Panc1 (cell line): Measurements from ENCODE around the gene PEX12. TPM values are rescaled to one million over a fixed set of nuclear protein-coding genes. Genes with fewer than 3 reads are reported as not detected.

Experiments
- ATAC-seq: fragments of 200-7000 bp; cut with Tn5 transposase; 2 replicates; pipeline ENCODE4 v1.9.1; 2020; ENCODE audit warnings: mild to moderate bottlenecking, moderate library complexity
- BruUV-seq: library from RNA; stranded (reverse); fragments of 400-500 nt; replicated peaks from 2 replicates; lab custom pipeline; 2021; lab: Mats Ljungman, UMichigan
- CTCF ChIA-PET: fragments of 300-600 bp; sonication (Branson Sonifier 250); formaldehyde crosslinking; loops from one replicate; lab custom pipeline; 2022; ENCODE audit warnings: antibody characterized with exemption; lab: Charles Lee
- POLR2A ChIA-PET: fragments of 300-600 bp; sonication (Branson Sonifier 250); formaldehyde crosslinking; loops from one replicate; lab custom pipeline; 2022; ENCODE audit warnings: antibody characterized with exemption; lab: Charles Lee
- DNase-seq: peaks from one replicate; pipeline ENCODE4 v3.0.0-alpha.2; 2010; ENCODE audit warnings: low read depth, low spot score
- H3K27ac ChIP-seq: 2 replicates; pipeline ENCODE4 v1.5.1; 2011; ENCODE audit warnings: mild to moderate bottlenecking, low read length, inconsistent platforms
- H3K27me3 ChIP-seq: fragments of 200-500 bp; sonication (Bioruptor generic); 2 replicates; pipeline ENCODE4 v1.6.0; 2014; ENCODE audit warnings: low read length, inconsistent platforms; ENCODE audit not compliant: control insufficient read depth, insufficient read depth
- H3K36me3 ChIP-seq: fragments of 200-500 bp; sonication (Bioruptor generic); 2 replicates; pipeline ENCODE4 v1.5.1; 2014; ENCODE audit warnings: inconsistent platforms, mild to moderate bottlenecking, low read length, moderate library complexity; ENCODE audit not compliant: control insufficient read depth, insufficient read depth
- H3K4me1 ChIP-seq: 2 replicates; pipeline ENCODE4 v1.5.1; 2011; ENCODE audit warnings: inconsistent platforms, mild to moderate bottlenecking, low read length, moderate library complexity; ENCODE audit not compliant: control insufficient read depth, insufficient read depth
- H3K4me3 ChIP-seq, 2 experiments: 2 replicates each; pipeline ENCODE4 v1.5.1; 2011 to 2012; ENCODE audit warnings: low read depth in 2 of 2, low read length in 2 of 2, mild to moderate bottlenecking in 2 of 2, inconsistent platforms in 1 of 2, moderate library complexity in 1 of 2
- H3K9me3 ChIP-seq: fragments of 200-500 bp; sonication (Bioruptor generic); 2 replicates; pipeline ENCODE4 v1.5.1; 2014; ENCODE audit warnings: low read depth, mild to moderate bottlenecking, inconsistent platforms, low read length, moderate library complexity; ENCODE audit not compliant: control insufficient read depth, insufficient read depth
- POLR2AphosphoS5 ChIP-seq: IDR thresholded peaks from 2 replicates; pipeline ENCODE4 v1.6.1; 2012; ENCODE audit warnings: mild to moderate bottlenecking, low read depth, low read length, moderate library complexity
- SIN3A ChIP-seq: IDR thresholded peaks from 2 replicates; pipeline ENCODE4 v1.6.1; 2012; ENCODE audit warnings: low read depth, mild to moderate bottlenecking, low read length, moderate library complexity, borderline replicate concordance; ENCODE audit not compliant: insufficient read depth
- TCF7L2 ChIP-seq: IDR thresholded peaks from 2 replicates; pipeline ENCODE4 v1.6.1; 2011; ENCODE audit warnings: mild to moderate bottlenecking, low read depth, low read length, inconsistent platforms
- in situ Hi-C: cut with HindIII; loops from 2 replicates; pipeline ENCODE4 v1.10.0; 2016; ENCODE audit warnings: low sequenced_read_pairs, low pct_unique_long_range_greater_than_20kb
- intact Hi-C: fragments of 100-400 bp; cut with micrococcal nuclease; formaldehyde crosslinking; loops from one replicate; pipeline ENCODE4 v1.10.0; 2022; ENCODE audit not compliant: unreplicated experiment
- total RNA-seq: library from RNA; stranded (reverse); gene quantifications from one replicate; pipeline ENCODE4 v1.2.1, GENCODE V29; 2021; ENCODE audit not compliant: unreplicated experiment
- TF ChIP-seq, protein P1 (sequence below): fragments of 450-650 bp; IDR thresholded peaks from 2 replicates; pipeline ENCODE4 v1.5.1; 2017; ENCODE audit warnings: mild to moderate bottlenecking
- TF ChIP-seq, protein P2 (sequence below), 2 experiments: IDR thresholded peaks; 2 replicates each; pipeline ENCODE4 v1.6.1; 2011 to 2012; ENCODE audit warnings: low read depth in 2 of 2, control low read depth in 1 of 2, low read length in 1 of 2, mild to moderate bottlenecking in 1 of 2, moderate library complexity in 1 of 2; ENCODE audit not compliant: insufficient read depth in 1 of 2

The PEX12 gene
- total RNA-seq, 1 experiment from 2014 or later, result 6.6 TPM

DNA sequence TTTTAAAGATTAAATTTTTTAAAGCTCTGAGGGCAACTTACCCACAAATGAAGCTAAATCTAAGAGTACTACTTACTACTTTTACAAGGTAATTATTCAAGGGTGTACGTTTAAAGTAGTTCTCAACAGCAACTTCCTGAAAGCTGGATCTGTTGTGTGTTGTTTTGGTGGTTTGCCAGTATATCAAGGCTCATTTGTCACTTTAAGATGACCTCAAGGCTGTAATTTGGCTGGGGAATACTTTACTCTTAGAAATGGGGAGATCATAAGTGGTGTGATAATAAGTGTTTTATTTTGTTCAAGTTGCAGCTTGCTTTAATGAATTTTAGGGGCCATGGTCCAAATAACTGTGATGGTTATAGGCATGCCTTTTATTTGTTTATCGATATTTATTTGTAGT is 39.1 kb upstream of the PEX12 start:
- DNase-seq, result no peak
- in situ Hi-C loops (no loop called here), intact Hi-C loops (loop anchor here (10.0 kb wide), 1 partner anchor 47 kb away; no protein-coding TSS in a partner anchor)
- H3K27me3 ChIP-seq, result no peaks in the 10 kb centered on the region
- no peaks in the 10 kb centered on the region for H3K9me3 ChIP-seq
- H3K4me1 ChIP-seq, result 0 out of 2 replicates have a peak, but pooled peaks cover 4% of the 10 kb centered on the region
- ChIA-PET POLR2A (interaction anchor here (0.5 kb wide), 1 partner anchor 147 kb away, joined by 3 read pairs; no protein-coding TSS in a partner anchor), CTCF (no interaction called here)
- no peak overlapping the region for H3K4me3 ChIP-seq
- TF ChIP-seq TCF7L2, result no peak
- TF ChIP-seq POLR2AphosphoS5, result no peak
- TF ChIP-seq, protein P1, sequence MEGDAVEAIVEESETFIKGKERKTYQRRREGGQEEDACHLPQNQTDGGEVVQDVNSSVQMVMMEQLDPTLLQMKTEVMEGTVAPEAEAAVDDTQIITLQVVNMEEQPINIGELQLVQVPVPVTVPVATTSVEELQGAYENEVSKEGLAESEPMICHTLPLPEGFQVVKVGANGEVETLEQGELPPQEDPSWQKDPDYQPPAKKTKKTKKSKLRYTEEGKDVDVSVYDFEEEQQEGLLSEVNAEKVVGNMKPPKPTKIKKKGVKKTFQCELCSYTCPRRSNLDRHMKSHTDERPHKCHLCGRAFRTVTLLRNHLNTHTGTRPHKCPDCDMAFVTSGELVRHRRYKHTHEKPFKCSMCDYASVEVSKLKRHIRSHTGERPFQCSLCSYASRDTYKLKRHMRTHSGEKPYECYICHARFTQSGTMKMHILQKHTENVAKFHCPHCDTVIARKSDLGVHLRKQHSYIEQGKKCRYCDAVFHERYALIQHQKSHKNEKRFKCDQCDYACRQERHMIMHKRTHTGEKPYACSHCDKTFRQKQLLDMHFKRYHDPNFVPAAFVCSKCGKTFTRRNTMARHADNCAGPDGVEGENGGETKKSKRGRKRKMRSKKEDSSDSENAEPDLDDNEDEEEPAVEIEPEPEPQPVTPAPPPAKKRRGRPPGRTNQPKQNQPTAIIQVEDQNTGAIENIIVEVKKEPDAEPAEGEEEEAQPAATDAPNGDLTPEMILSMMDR, result no peak
- TF ChIP-seq, protein P2, sequence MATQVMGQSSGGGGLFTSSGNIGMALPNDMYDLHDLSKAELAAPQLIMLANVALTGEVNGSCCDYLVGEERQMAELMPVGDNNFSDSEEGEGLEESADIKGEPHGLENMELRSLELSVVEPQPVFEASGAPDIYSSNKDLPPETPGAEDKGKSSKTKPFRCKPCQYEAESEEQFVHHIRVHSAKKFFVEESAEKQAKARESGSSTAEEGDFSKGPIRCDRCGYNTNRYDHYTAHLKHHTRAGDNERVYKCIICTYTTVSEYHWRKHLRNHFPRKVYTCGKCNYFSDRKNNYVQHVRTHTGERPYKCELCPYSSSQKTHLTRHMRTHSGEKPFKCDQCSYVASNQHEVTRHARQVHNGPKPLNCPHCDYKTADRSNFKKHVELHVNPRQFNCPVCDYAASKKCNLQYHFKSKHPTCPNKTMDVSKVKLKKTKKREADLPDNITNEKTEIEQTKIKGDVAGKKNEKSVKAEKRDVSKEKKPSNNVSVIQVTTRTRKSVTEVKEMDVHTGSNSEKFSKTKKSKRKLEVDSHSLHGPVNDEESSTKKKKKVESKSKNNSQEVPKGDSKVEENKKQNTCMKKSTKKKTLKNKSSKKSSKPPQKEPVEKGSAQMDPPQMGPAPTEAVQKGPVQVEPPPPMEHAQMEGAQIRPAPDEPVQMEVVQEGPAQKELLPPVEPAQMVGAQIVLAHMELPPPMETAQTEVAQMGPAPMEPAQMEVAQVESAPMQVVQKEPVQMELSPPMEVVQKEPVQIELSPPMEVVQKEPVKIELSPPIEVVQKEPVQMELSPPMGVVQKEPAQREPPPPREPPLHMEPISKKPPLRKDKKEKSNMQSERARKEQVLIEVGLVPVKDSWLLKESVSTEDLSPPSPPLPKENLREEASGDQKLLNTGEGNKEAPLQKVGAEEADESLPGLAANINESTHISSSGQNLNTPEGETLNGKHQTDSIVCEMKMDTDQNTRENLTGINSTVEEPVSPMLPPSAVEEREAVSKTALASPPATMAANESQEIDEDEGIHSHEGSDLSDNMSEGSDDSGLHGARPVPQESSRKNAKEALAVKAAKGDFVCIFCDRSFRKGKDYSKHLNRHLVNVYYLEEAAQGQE (IDR thresholded peaks at IDR 0.05; ENCODE audit: insufficient read depth in 1 of 2, low read depth in 2 of 2, low read length in 1 of 2), result no peak
- TF ChIP-seq SIN3A, result no peak
- BruUV-seq, result no TSS peak
- peaks cover 44% of the 10 kb centered on the region for H3K36me3 ChIP-seq
- no peak overlapping the region for H3K27ac ChIP-seq
- no peak for ATAC-seq

DNA sequence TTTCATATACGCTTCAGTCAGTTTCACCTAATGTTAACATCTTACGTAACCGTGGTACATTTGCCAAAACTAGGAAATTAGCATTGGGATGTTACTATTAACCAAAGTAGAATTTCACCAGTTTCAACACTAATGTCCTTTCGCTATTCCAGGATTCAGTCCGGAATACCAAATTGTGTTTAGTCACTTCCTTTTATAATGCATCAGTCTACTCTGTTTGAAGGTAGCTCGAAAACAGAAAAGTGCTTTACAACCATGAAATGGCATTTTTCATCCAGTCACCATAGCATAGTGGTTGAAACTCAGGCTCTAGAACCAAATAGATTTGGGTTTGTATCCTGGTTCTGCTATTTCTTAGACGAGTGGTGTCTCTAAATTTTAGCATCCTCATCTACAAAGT is 38.2 kb upstream of the PEX12 start:
- no peaks in the 10 kb centered on the region for H3K27me3 ChIP-seq
- intact Hi-C loops, result loop anchor here (10.0 kb wide), 1 partner anchor 48 kb away; no protein-coding TSS in a partner anchor
- ChIA-PET POLR2A (no interaction called here), CTCF (interaction anchor here (0.7 kb wide), 2 partner anchors 61 to 106 kb away, joined by 3 to 8 read pairs; no protein-coding TSS in a partner anchor)
- H3K36me3 ChIP-seq, result peaks cover 41% of the 10 kb centered on the region
- no peaks in the 10 kb centered on the region for H3K9me3 ChIP-seq
- BruUV-seq, result no TSS peak
- in situ Hi-C loops, result no loop called here
- 0 out of 2 replicates have a peak, but pooled peaks cover 4% of the 10 kb centered on the region for H3K4me1 ChIP-seq
- H3K4me3 ChIP-seq, result no peak overlapping the region
- H3K27ac ChIP-seq, result no peak overlapping the region
- DNase-seq (no peak), ATAC-seq (no peak)
- TF ChIP-seq, protein P2 (IDR thresholded peaks at IDR 0.05; ENCODE audit: insufficient read depth in 1 of 2, low read depth in 2 of 2, low read length in 1 of 2), result no peak
- TF ChIP-seq TCF7L2 (no peak), POLR2AphosphoS5 (no peak), SIN3A (no peak)
- TF ChIP-seq, protein P1, result no peak
